ENCODE results near the gene B3GNT4.
"Not testable (repeated sequence)": the region's sequence is repeated elsewhere in the genome, so short reads cannot be mapped to it uniquely, and the experiment has no call there.

B3GNT4 gene

GRCh38 chr12:122174155-122174845 lies 29.2 kb upstream of the B3GNT4 start, which contains the start of gene IL31:
Gene IL31, minus strand, starts transcription at chr12:122174221. Its CDS starts 49 bp downstream, at chr12:122174172.
- WGBS, 2 donors (ENCODE audit: extremely low coverage in 2 of 2, insufficient read length in 2 of 2, insufficient replicate concordance in 1 of 2), result no CpG with 5 or more reads among the region's 17 CpGs
- H3K9me3 ChIP-seq (replicated peaks in 1 of 2; ENCODE audit: control insufficient read depth in 2 of 2, insufficient read depth in 1 of 2, low read depth in 1 of 2, low read length in 2 of 2), result no peaks in the 10 kb centered on the region
- H3K4me2 ChIP-seq (ENCODE audit: insufficient read depth, low read length, poor library complexity, severe bottlenecking), result no peak within 1 kb of the TSS
- H3K9ac ChIP-seq (ENCODE audit: low read depth, low read length, poor library complexity), result no peak within 1 kb of the TSS
- H2BK5ac ChIP-seq (ENCODE audit: low read length), result no peak within 1 kb of the TSS
- no peak within 1 kb of the TSS for H3K27ac ChIP-seq (replicated peaks; ENCODE audit: low read length)
- H3K14ac ChIP-seq (ENCODE audit: low read length), result no peak within 1 kb of the TSS
- DNase-seq (ENCODE audit: low spot score), result no peak
- H3K27me3 ChIP-seq (ENCODE audit: control insufficient read depth in 3 of 3, insufficient read depth in 3 of 3, low read depth in 1 of 3, low read length in 3 of 3), result peaks cover 0 to 10% (median 0%) of the 10 kb centered on the region in 3 experiments
- no peak within 1 kb of the TSS for H2AK5ac ChIP-seq (ENCODE audit: low read depth, low read length)
- no peak within 1 kb of the TSS for H4K91ac ChIP-seq (ENCODE audit: low read depth, low read length, poor library complexity)
- no peaks in the 10 kb centered on the region for H3K79me1 ChIP-seq (ENCODE audit: low read depth, low read length)
- H3K4me3 ChIP-seq (ENCODE audit: low read length in 2 of 2), result no peak within 1 kb of the TSS
- no peak within 1 kb of the TSS for H3K18ac ChIP-seq (ENCODE audit: low read length)
- peak within 1 kb of the TSS; percentile 22 for H2AFZ ChIP-seq (ENCODE audit: low read length)
- no peak within 1 kb of the TSS for H3K23ac ChIP-seq (ENCODE audit: low read depth, low read length, poor library complexity)
- H3K4ac ChIP-seq (ENCODE audit: low read length), result no peak within 1 kb of the TSS
- H2BK12ac ChIP-seq (ENCODE audit: low read length), result no peak within 1 kb of the TSS
- no peaks in the 10 kb centered on the region for H3K4me1 ChIP-seq (ENCODE audit: control insufficient read depth in 2 of 2, insufficient read depth in 1 of 2, low read depth in 1 of 2, low read length in 2 of 2)
- no peak within 1 kb of the TSS for H4K8ac ChIP-seq (ENCODE audit: low read depth, low read length)
- H2BK15ac ChIP-seq (ENCODE audit: low read length), result no peak within 1 kb of the TSS
- H3K36me3 ChIP-seq (replicated peaks in 1 of 2; ENCODE audit: control insufficient read depth in 2 of 2, insufficient read depth in 2 of 2, low read length in 2 of 2), result no peaks in the 10 kb centered on the region
- H2BK120ac ChIP-seq (ENCODE audit: low read depth, low read length), result no peak within 1 kb of the TSS

- not testable (repeated sequence) for H3K4me2 ChIP-seq (ENCODE audit: insufficient read depth, low read length, poor library complexity, severe bottlenecking); H2AK5ac ChIP-seq (ENCODE audit: low read depth, low read length); H3K18ac ChIP-seq (ENCODE audit: low read length); H3K27ac ChIP-seq (replicated peaks; ENCODE audit: low read length); H4K8ac ChIP-seq (ENCODE audit: low read depth, low read length); H2BK12ac ChIP-seq (ENCODE audit: low read length); H2BK5ac ChIP-seq (ENCODE audit: low read length); H4K91ac ChIP-seq (ENCODE audit: low read depth, low read length, poor library complexity); H2BK120ac ChIP-seq (ENCODE audit: low read depth, low read length); H3K79me1 ChIP-seq (ENCODE audit: low read depth, low read length); H3K4ac ChIP-seq (ENCODE audit: low read length); DNase-seq (ENCODE audit: low spot score); H3K9ac ChIP-seq (ENCODE audit: low read depth, low read length, poor library complexity); H3K9me3 ChIP-seq (replicated peaks in 1 of 2; ENCODE audit: control insufficient read depth in 2 of 2, insufficient read depth in 1 of 2, low read depth in 1 of 2, low read length in 2 of 2); H3K36me3 ChIP-seq (replicated peaks in 1 of 2; ENCODE audit: control insufficient read depth in 2 of 2, insufficient read depth in 2 of 2, low read length in 2 of 2); H3K14ac ChIP-seq (ENCODE audit: low read length); H3K4me1 ChIP-seq (ENCODE audit: control insufficient read depth in 2 of 2, insufficient read depth in 1 of 2, low read depth in 1 of 2, low read length in 2 of 2); H3K23ac ChIP-seq (ENCODE audit: low read depth, low read length, poor library complexity); H2AFZ ChIP-seq (ENCODE audit: low read length); H3K4me3 ChIP-seq (ENCODE audit: low read length in 2 of 2); H2BK15ac ChIP-seq (ENCODE audit: low read length)
- WGBS, 2 donors (ENCODE audit: extremely low coverage in 2 of 2, insufficient read length in 2 of 2, insufficient replicate concordance in 1 of 2), result no CpG with 5 or more reads among the region's 4 CpGs
- H3K27me3 ChIP-seq (ENCODE audit: control insufficient read depth in 3 of 3, insufficient read depth in 3 of 3, low read depth in 1 of 3, low read length in 3 of 3), result peaks cover 0 to 10% (median 0%) of the 10 kb centered on the region in 3 experiments
These were observed 27.0 kb upstream of the B3GNT4 start for GRCh38 chr12:122176473-122176872.

GRCh38 chr12:122182887-122183587 lies 20.5 kb upstream of the B3GNT4 start, which contains the start of gene LRRC43:
Gene LRRC43, plus strand, starts transcription at chr12:122183123. Its CDS starts 22 bp downstream, at chr12:122183145.
- Histone ChIP-seq H3K27ac (replicated peaks; ENCODE audit: low read length) (no peak within 1 kb of the TSS), H3K36me3 (replicated peaks in 1 of 2; ENCODE audit: control insufficient read depth in 2 of 2, insufficient read depth in 2 of 2, low read length in 2 of 2) (no peaks in the 10 kb centered on the region), H3K4me1 (ENCODE audit: control insufficient read depth in 2 of 2, insufficient read depth in 1 of 2, low read depth in 1 of 2, low read length in 2 of 2) (peaks cover 0 to 2% of the 10 kb centered on the region in 2 donors), H2BK120ac (ENCODE audit: low read depth, low read length) (no peak within 1 kb of the TSS), H2BK12ac (ENCODE audit: low read length) (peak within 1 kb of the TSS; percentile 86), H3K4me3 (ENCODE audit: low read length in 2 of 2) (peak within 1 kb of the TSS; percentile 45 to 87), H3K23ac (ENCODE audit: low read depth, low read length, poor library complexity) (no peak within 1 kb of the TSS), H3K9me3 (replicated peaks in 1 of 2; ENCODE audit: control insufficient read depth in 2 of 2, insufficient read depth in 1 of 2, low read depth in 1 of 2, low read length in 2 of 2) (no peaks in the 10 kb centered on the region), H3K14ac (ENCODE audit: low read length) (peak within 1 kb of the TSS; percentile 38), H3K27me3 (ENCODE audit: control insufficient read depth in 3 of 3, insufficient read depth in 3 of 3, low read depth in 1 of 3, low read length in 3 of 3) (peaks cover 0 to 31% (median 10%) of the 10 kb centered on the region in 3 experiments), H2AK5ac (ENCODE audit: low read depth, low read length) (no peak within 1 kb of the TSS), H3K18ac (ENCODE audit: low read length) (peak within 1 kb of the TSS; percentile 91), H4K8ac (ENCODE audit: low read depth, low read length) (peak within 1 kb of the TSS; percentile 1), H2BK15ac (ENCODE audit: low read length) (peak within 1 kb of the TSS; percentile 67), H3K4ac (ENCODE audit: low read length) (no peak within 1 kb of the TSS), H3K9ac (ENCODE audit: low read depth, low read length, poor library complexity) (peak within 1 kb of the TSS; percentile 84), H2BK5ac (ENCODE audit: low read length) (no peak within 1 kb of the TSS), H3K4me2 (ENCODE audit: insufficient read depth, low read length, poor library complexity, severe bottlenecking) (peak within 1 kb of the TSS; percentile 69), H2AFZ (ENCODE audit: low read length) (peak within 1 kb of the TSS; percentile 96), H4K91ac (ENCODE audit: low read depth, low read length, poor library complexity) (no peak within 1 kb of the TSS), H3K79me1 (ENCODE audit: low read depth, low read length) (no peaks in the 10 kb centered on the region)
- WGBS, 2 donors (ENCODE audit: extremely low coverage in 2 of 2, insufficient read length in 2 of 2, insufficient replicate concordance in 1 of 2), result no CpG with 5 or more reads among the region's 63 CpGs
- DNase-seq (ENCODE audit: low spot score), result peak; percentile 51

GRCh38 chr12:122183588-122183940 lies 19.9 kb upstream of the B3GNT4 start:
- peaks cover 0 to 31% (median 10%) of the 10 kb centered on the region in 3 experiments for H3K27me3 ChIP-seq (ENCODE audit: control insufficient read depth in 3 of 3, insufficient read depth in 3 of 3, low read depth in 1 of 3, low read length in 3 of 3)
- H3K4me2 ChIP-seq (ENCODE audit: insufficient read depth, low read length, poor library complexity, severe bottlenecking), result peak overlapping the region; percentile 69
- no peak for DNase-seq (ENCODE audit: low spot score)
- H3K4me3 ChIP-seq (ENCODE audit: low read length in 2 of 2), result peak overlapping the region in 1 of 2 donors; percentile 45
- H3K9me3 ChIP-seq (replicated peaks in 1 of 2; ENCODE audit: control insufficient read depth in 2 of 2, insufficient read depth in 1 of 2, low read depth in 1 of 2, low read length in 2 of 2), result no peaks in the 10 kb centered on the region
- H2BK12ac ChIP-seq (ENCODE audit: low read length), result no peak overlapping the region
- no peaks in the 10 kb centered on the region for H3K36me3 ChIP-seq (replicated peaks in 1 of 2; ENCODE audit: control insufficient read depth in 2 of 2, insufficient read depth in 2 of 2, low read length in 2 of 2)
- H3K4ac ChIP-seq (ENCODE audit: low read length), result no peak overlapping the region
- no peaks in the 10 kb centered on the region for H3K79me1 ChIP-seq (ENCODE audit: low read depth, low read length)
- H2BK15ac ChIP-seq (ENCODE audit: low read length), result no peak overlapping the region
- peaks cover 0 to 2% of the 10 kb centered on the region in 2 donors for H3K4me1 ChIP-seq (ENCODE audit: control insufficient read depth in 2 of 2, insufficient read depth in 1 of 2, low read depth in 1 of 2, low read length in 2 of 2)
- no peak overlapping the region for H3K14ac ChIP-seq (ENCODE audit: low read length)
- H2BK120ac ChIP-seq (ENCODE audit: low read depth, low read length), result no peak overlapping the region
- no peak overlapping the region for H3K18ac ChIP-seq (ENCODE audit: low read length)
- H3K23ac ChIP-seq (ENCODE audit: low read depth, low read length, poor library complexity), result no peak overlapping the region
- H2BK5ac ChIP-seq (ENCODE audit: low read length), result no peak overlapping the region
- no peak overlapping the region for H2AK5ac ChIP-seq (ENCODE audit: low read depth, low read length)
- H2AFZ ChIP-seq (ENCODE audit: low read length), result peak overlapping the region; percentile 96
- H3K9ac ChIP-seq (ENCODE audit: low read depth, low read length, poor library complexity), result no peak overlapping the region
- no peak overlapping the region for H4K91ac ChIP-seq (ENCODE audit: low read depth, low read length, poor library complexity)
- no peak overlapping the region for H4K8ac ChIP-seq (ENCODE audit: low read depth, low read length)
- no CpG with 5 or more reads among the region's 10 CpGs for WGBS, 2 donors (ENCODE audit: extremely low coverage in 2 of 2, insufficient read length in 2 of 2, insufficient replicate concordance in 1 of 2)
- H3K27ac ChIP-seq (replicated peaks; ENCODE audit: low read length), result no peak overlapping the region

Data from neuronal stem cell (in vitro differentiated cells).